Endodermal cell (in vitro differentiated cells): Measurements from ENCODE around the gene NUMBL. TPM values are rescaled to one million over a fixed set of nuclear protein-coding genes. Genes with fewer than 3 reads are reported as not detected.
A peak's percentile ranks its signal among the peaks of the same experiment; 100 is the strongest.

ENCODE experiments used
- DNase-seq: peaks from one replicate; pipeline ENCODE4 v3.0.0-alpha.2; 2017
- H3K27ac ChIP-seq: 2 replicates; pipeline ENCODE4 v1.5.1; 2013; ENCODE audit warnings: mild to moderate bottlenecking, low read depth, low read length, moderate library complexity
- H3K27me3 ChIP-seq: 2 replicates; pipeline ENCODE4 v1.6.1; 2013; ENCODE audit warnings: mild to moderate bottlenecking, low read length, moderate library complexity; ENCODE audit not compliant: insufficient read depth, control insufficient read depth, poor library complexity, severe bottlenecking
- H3K36me3 ChIP-seq: 2 replicates; pipeline ENCODE4 v1.7.0; 2013; ENCODE audit warnings: mild to moderate bottlenecking, low read length, moderate library complexity; ENCODE audit not compliant: control insufficient read depth, insufficient read depth
- H3K4me1 ChIP-seq: one replicate; pipeline ENCODE4 v1.7.0; 2013; ENCODE audit warnings: low read length; ENCODE audit not compliant: control insufficient read depth, insufficient read depth
- H3K4me3 ChIP-seq: 2 replicates; pipeline ENCODE4 v1.5.1; 2013; ENCODE audit warnings: mild to moderate bottlenecking, low read length, moderate library complexity
- H3K9ac ChIP-seq: 2 replicates; pipeline ENCODE4 v1.6.1; 2013; ENCODE audit warnings: mild to moderate bottlenecking, low read length, moderate library complexity; ENCODE audit not compliant: poor library complexity, severe bottlenecking; ENCODE audit errors: extremely low read depth
- H3K9me3 ChIP-seq: 2 replicates; pipeline ENCODE4 v1.6.1; 2013; ENCODE audit warnings: mild to moderate bottlenecking, low read length, moderate library complexity; ENCODE audit not compliant: control insufficient read depth
- H3K27ac Mint-ChIP-seq: 2 replicates; pipeline ENCODE4 v1.8.0; 2020; ENCODE audit warnings: mixed read lengths
- H3K27me3 Mint-ChIP-seq: 2 replicates; pipeline ENCODE4 v1.8.0; 2021; ENCODE audit warnings: mild to moderate bottlenecking, mixed read lengths; ENCODE audit not compliant: insufficient read depth
- H3K36me3 Mint-ChIP-seq: 2 replicates; pipeline ENCODE4 v1.8.0; 2020; ENCODE audit warnings: low read depth, mixed read lengths
- H3K4me1 Mint-ChIP-seq: 2 replicates; pipeline ENCODE4 v1.8.0; 2020; ENCODE audit warnings: mixed read lengths
- H3K4me3 Mint-ChIP-seq: 2 replicates; pipeline ENCODE4 v1.8.0; 2020; ENCODE audit warnings: mild to moderate bottlenecking, moderate library complexity, mixed read lengths
- H3K9me3 Mint-ChIP-seq: 2 replicates; pipeline ENCODE4 v1.8.0; 2020; ENCODE audit warnings: mild to moderate bottlenecking, mixed read lengths
- CTCF ChIP-seq: fragments of 200-600 bp; sonication (generic); conservative IDR thresholded peaks from 2 replicates; pipeline ENCODE4 v1.5.0; 2021; ENCODE audit warnings: antibody characterized with exemption, mild to moderate bottlenecking
- WGBS, 2 experiments: methylation state at CpG; one replicate each; pipeline versions ENCODE4 v1.1.5 to v1.1.7; 2013; ENCODE audit warnings: missing lambda C conversion rate in 2 of 2, mixed read lengths in 1 of 2; ENCODE audit not compliant: insufficient coverage in 1 of 2, insufficient read length in 1 of 2; 5-methylcytosine and 5-hydroxymethylcytosine counted together
- total RNA-seq, 2 donors: library from RNA; stranded (reverse); fragmentation: NEBNext Ultra II Directional in 1 of 2; extraction: Animal tissue kit (Norgen Biotek cat#: 25700) in 1 of 2; gene quantifications; 2 replicates in 1 of 2; 3 replicates in 1 of 2; pipeline ENCODE4 v1.2.1, GENCODE V29; 2021

The NUMBL gene
- total RNA-seq, 2 donors from 2014 or later, result 32.7 to 46.9 TPM

DNA sequence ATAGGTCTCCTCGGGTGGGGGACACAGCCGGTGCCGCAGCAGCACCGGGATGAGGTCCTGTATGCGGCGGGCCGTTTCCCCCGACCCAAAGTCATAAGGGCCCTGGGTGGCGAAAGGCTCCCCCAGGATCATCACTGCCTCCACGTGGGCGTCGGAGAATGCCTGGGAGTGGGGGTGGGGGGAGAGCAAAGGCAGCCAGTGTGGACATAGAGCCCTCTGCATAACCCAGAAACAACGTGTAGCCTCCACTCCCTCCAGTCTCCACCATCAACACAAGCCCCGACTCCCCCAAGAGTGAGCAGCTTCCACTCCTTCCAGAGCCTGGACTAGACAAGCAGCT is 1.7 kb upstream of the NUMBL start:
- Histone ChIP-seq H3K9ac (no peak overlapping the region), H3K9me3 (no peaks in the 10 kb centered on the region), H3K36me3 (peaks cover 18% of the 10 kb centered on the region), H3K4me3 (no peak overlapping the region), H3K27me3 (no peaks in the 10 kb centered on the region), H3K27ac (no peak overlapping the region), H3K4me1 (no peaks in the 10 kb centered on the region)
- Mint-ChIP-seq H3K27ac (no peak overlapping the region), H3K9me3 (no peaks in the 10 kb centered on the region), H3K4me3 (no peak overlapping the region), H3K4me1 (peaks cover 2% of the 10 kb centered on the region), H3K27me3 (no peaks in the 10 kb centered on the region), H3K36me3 (peaks cover 22% of the 10 kb centered on the region)
- TF ChIP-seq CTCF, result no peak
- DNase-seq, result no peak
- WGBS, 2 experiments, result 95 to 100% methylated on average over 1 to 13 of the region's 14 CpGs

- Mint-ChIP-seq H3K27ac (peak overlapping the region; percentile 52), H3K4me1 (peaks cover 2% of the 10 kb centered on the region), H3K36me3 (peaks cover 17% of the 10 kb centered on the region), H3K4me3 (no peak overlapping the region), H3K27me3 (no peaks in the 10 kb centered on the region), H3K9me3 (no peaks in the 10 kb centered on the region)
- H3K9ac ChIP-seq, result peak overlapping the region; percentile 69
- TF ChIP-seq CTCF, result no peak
- H3K9me3 ChIP-seq, result no peaks in the 10 kb centered on the region
- 82 to 88% methylated on average over 13 to 19 of the region's 24 CpGs for WGBS, 2 experiments
- H3K27me3 ChIP-seq, result no peaks in the 10 kb centered on the region
- H3K36me3 ChIP-seq, result peaks cover 14% of the 10 kb centered on the region
- no peaks in the 10 kb centered on the region for H3K4me1 ChIP-seq
- peak overlapping the region; percentile 3 for H3K27ac ChIP-seq
- H3K4me3 ChIP-seq, result peak overlapping the region; percentile 78
- DNase-seq, result peak; percentile 65
These were observed 1.2 kb upstream of the NUMBL start for GRCh38 chr19:40691421-40692211.

GRCh38 chr19:40690693-40691420 is 406 bp upstream of the NUMBL start:
- DNase-seq, result peak; percentile 98
- peak overlapping the region; percentile 78 for H3K4me3 ChIP-seq
- peaks cover 16% of the 10 kb centered on the region for H3K36me3 ChIP-seq
- H3K4me1 ChIP-seq, result no peaks in the 10 kb centered on the region
- TF ChIP-seq CTCF, result no peak
- H3K27me3 ChIP-seq, result no peaks in the 10 kb centered on the region
- H3K9ac ChIP-seq, result peak overlapping the region; percentile 69
- Mint-ChIP-seq H3K4me3 (no peak overlapping the region), H3K27me3 (no peaks in the 10 kb centered on the region), H3K36me3 (peaks cover 22% of the 10 kb centered on the region), H3K27ac (peak overlapping the region; percentile 99), H3K4me1 (peaks cover 2% of the 10 kb centered on the region), H3K9me3 (no peaks in the 10 kb centered on the region)
- 2 to 7% methylated on average over 9 to 54 of the region's 56 CpGs for WGBS, 2 experiments
- H3K27ac ChIP-seq, result peak overlapping the region; percentile 90
- no peaks in the 10 kb centered on the region for H3K9me3 ChIP-seq
